Measurements from ENCODE around the gene C1orf21. TPM values are rescaled to one million over a fixed set of nuclear protein-coding genes. Genes with fewer than 3 reads are reported as not detected.

Gene C1orf21
- total and polyA plus RNA-seq, 5 donors, result 57.1 to 93.5 (median 73.4) TPM

DNA sequence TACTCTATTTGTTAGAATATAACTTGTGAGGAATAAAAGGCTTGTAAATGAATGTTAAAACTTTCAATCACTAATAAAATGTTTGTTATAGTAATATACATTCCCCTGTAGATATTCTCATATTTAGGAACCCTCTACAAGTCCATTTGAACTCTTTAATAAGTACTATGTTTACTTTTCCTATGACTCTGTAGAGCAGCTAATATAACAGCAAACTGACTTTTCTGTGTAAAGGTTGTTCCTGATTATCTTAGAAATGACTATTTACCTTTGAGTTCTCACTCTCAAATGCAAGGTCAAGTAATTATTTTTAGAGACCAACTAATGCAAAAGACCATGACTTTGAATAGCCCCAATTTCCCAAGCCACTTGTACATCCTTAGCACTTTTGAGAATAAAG, 130.3 kb downstream of the C1orf21 start:
- H3K4me3 ChIP-seq (ENCODE audit: low read length), result no peak overlapping the region
- DNase-seq (no peak), ATAC-seq (no peak)
- H3K27me3 ChIP-seq (ENCODE audit: control insufficient read depth, insufficient read depth), result no peaks in the 10 kb centered on the region
- H3K27ac ChIP-seq (ENCODE audit: low read length), result no peak overlapping the region
- intact Hi-C loops (cut with DNase I), result no loop called here
- no peaks in the 10 kb centered on the region for H3K9me3 ChIP-seq (ENCODE audit: control insufficient read depth, low read length)
- H3K4me1 ChIP-seq (ENCODE audit: control insufficient read depth, insufficient read depth, low read length), result peaks cover 6% of the 10 kb centered on the region

DNA sequence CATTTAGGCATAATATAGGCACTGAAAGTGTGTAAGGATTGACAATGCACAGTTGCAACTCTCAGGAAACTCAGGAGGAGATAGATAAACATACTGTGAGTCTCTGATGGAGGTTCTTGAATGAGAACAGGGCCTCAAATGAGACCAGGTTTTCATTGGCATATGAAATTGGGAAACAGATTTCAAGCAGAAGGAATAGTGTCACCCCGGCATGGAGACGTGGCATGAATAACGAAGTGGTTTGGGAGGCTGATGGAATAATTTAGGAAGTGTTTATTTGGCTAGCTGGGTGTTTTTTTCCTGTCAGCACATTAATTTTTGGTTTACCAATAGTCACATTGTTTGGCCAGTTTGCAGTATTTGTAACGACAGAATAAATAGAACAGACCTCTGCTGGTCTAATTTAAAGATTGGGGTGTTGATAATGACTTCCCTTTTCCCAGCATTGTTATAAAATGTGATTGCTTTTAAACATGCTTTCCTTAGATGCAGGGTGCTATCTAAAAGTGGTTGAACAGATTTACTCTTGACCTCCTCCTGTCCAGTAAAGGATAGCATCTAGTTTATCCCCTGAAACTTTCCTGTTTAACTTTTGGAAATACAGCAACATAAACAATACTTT, 132.0 kb downstream of the C1orf21 start:
- WGBS, result 51% methylated on average over 4 of the region's 4 CpGs
- DNase-seq (no peak), ATAC-seq (peak in 1 of 2 donors; percentile 25)
- no peaks in the 10 kb centered on the region for H3K9me3 ChIP-seq (ENCODE audit: control insufficient read depth, low read length)
- H3K27me3 ChIP-seq (ENCODE audit: control insufficient read depth, insufficient read depth), result no peaks in the 10 kb centered on the region
- peaks cover 6% of the 10 kb centered on the region for H3K4me1 ChIP-seq (ENCODE audit: control insufficient read depth, insufficient read depth, low read length)
- H3K27ac ChIP-seq (ENCODE audit: low read length), result no peak overlapping the region
- intact Hi-C loops (cut with DNase I), result no loop called here
- H3K4me3 ChIP-seq (ENCODE audit: low read length), result no peak overlapping the region

DNA sequence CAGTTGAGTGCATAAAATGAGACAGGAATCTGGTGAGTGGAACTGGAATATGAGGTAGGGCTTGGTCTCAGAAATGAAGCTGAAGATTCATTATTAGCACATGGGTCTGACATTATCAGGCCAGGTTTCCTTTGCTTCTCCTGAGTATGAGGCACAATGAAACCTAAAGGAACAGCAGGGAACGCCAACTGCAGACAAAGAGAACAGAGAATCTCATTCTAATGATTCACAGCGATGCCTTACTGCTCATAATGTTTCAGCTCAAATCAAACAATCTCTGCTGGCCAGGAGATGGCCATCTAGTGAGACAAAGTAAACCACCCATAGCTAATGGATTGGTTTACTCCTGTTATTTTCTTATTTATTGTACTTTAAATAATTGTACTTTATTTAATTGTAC, 133.5 kb downstream of the C1orf21 start:
- ATAC-seq, result no peak
- H3K27ac ChIP-seq (ENCODE audit: low read length), result no peak overlapping the region

DNA sequence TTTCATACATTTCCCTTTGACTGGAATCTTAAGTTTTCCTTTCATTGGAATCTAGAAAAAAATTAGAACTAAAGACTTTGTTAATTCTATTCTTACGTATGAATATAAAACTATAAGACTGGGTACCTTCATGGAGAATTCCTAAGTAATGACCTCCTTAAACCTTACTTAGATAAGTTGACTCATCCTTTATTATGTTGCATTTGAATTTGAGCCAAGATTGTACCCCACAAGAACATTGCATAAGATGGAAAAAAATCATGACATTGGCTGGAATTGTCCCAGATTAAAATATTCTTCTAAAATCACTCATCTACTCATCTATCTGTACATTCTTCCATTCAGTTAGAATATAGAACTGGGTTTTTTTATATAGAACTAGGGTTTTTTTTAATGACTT, 137.4 kb downstream of the C1orf21 start:
- H3K27me3 ChIP-seq (ENCODE audit: control insufficient read depth, insufficient read depth), result no peaks in the 10 kb centered on the region
- H3K4me1 ChIP-seq (ENCODE audit: control insufficient read depth, insufficient read depth, low read length), result no peaks in the 10 kb centered on the region
- DNase-seq, result no peak
- no peak overlapping the region for H3K27ac ChIP-seq (ENCODE audit: low read length)
- H3K4me3 ChIP-seq (ENCODE audit: low read length), result no peak overlapping the region
- H3K9me3 ChIP-seq (ENCODE audit: control insufficient read depth, low read length), result no peaks in the 10 kb centered on the region
- intact Hi-C loops (cut with DNase I), result no loop called here
- WGBS, result 98% methylated on average over 1 of the region's 1 CpG
- ATAC-seq, result no peak

More for the DNA sequence above, 133.5 kb downstream of the C1orf21 start:
- intact Hi-C loops (cut with DNase I), result no loop called here
- Histone ChIP-seq H3K4me3 (ENCODE audit: low read length) (no peak overlapping the region), H3K9me3 (ENCODE audit: control insufficient read depth, low read length) (no peaks in the 10 kb centered on the region), H3K4me1 (ENCODE audit: control insufficient read depth, insufficient read depth, low read length) (peaks cover 5% of the 10 kb centered on the region), H3K27me3 (ENCODE audit: control insufficient read depth, insufficient read depth) (no peaks in the 10 kb centered on the region)
- WGBS, result 83% methylated on average over 2 of the region's 2 CpGs
- no peak for DNase-seq

DNA sequence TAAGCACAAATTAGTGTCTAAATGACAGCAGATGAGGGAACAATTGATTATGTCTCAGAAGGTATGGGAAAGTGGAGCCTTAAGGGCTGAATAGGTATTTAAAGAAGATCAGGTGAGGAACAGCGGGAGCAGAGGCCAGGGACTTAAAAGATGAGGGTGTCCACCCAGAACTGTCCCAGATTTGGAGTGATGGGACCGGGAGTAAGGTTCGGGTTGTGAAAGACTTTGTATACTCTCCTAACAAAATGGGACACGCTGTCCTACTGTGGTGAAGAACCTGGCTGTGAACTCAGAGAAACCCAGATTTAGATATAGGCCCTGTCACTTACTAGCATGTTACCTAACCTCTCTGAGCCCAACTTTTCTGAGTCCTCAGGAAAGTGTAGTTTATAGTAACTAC, 140.6 kb downstream of the C1orf21 start:
- intact Hi-C loops (cut with DNase I), result no loop called here
- no peaks in the 10 kb centered on the region for H3K9me3 ChIP-seq (ENCODE audit: control insufficient read depth, low read length)
- peak in 1 of 2 donors; percentile 36 for ATAC-seq
- no peaks in the 10 kb centered on the region for H3K27me3 ChIP-seq (ENCODE audit: control insufficient read depth, insufficient read depth)
- H3K4me1 ChIP-seq (ENCODE audit: control insufficient read depth, insufficient read depth, low read length), result no peaks in the 10 kb centered on the region
- no peak overlapping the region for H3K4me3 ChIP-seq (ENCODE audit: low read length)
- DNase-seq, result no peak
- H3K27ac ChIP-seq (ENCODE audit: low read length), result no peak overlapping the region
- WGBS, result 96% methylated on average over 4 of the region's 4 CpGs

DNA sequence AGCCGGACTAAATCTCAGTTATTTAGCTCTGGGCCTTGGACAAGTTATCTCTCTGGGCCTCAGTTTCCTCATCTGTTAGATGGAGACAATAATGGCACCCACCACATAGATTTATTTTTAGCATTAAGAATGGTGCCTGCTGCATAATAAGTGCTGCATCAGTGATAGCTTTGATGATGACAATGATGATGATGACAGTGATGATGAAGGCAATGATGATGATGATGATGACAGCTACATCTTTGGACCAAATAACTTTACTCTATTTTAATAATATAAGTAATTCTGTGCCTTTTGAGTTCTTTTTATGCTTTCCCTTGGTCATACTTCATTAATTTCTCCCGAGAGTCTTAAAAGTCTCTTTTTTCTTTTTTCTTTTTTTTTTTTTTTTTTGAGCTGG, 143.4 kb downstream of the C1orf21 start:
- Histone ChIP-seq H3K4me3 (ENCODE audit: low read length) (no peak overlapping the region), H3K27ac (ENCODE audit: low read length) (no peak overlapping the region), H3K27me3 (ENCODE audit: control insufficient read depth, insufficient read depth) (no peaks in the 10 kb centered on the region), H3K9me3 (ENCODE audit: control insufficient read depth, low read length) (no peaks in the 10 kb centered on the region), H3K4me1 (ENCODE audit: control insufficient read depth, insufficient read depth, low read length) (peaks cover 13% of the 10 kb centered on the region)
- ATAC-seq, result no peak
- intact Hi-C loops (cut with DNase I), result no loop called here
- WGBS, result 98% methylated on average over 2 of the region's 2 CpGs
- DNase-seq, result no peak

DNA sequence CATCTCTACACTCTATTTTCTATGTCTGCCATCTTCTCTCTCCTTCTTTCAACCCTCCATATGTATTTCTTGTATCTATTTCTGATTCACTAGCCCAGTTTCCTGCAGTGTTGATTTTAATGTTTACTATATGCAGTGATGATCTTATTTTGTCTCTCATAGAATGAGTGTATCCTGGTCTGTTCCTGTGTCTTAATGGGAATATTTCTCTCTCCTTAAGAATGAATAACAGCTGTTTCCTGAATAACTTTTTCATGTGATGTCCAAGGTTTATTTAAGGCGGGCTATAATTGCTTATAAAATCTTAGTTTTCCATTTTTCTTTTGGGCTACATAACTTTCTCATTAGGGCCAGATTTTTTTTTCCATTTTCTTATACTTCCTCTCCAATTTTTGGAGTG, 144.5 kb downstream of the C1orf21 start:
- 73% methylated on average over 1 of the region's 1 CpG for whole genome bisulfite sequencing
- Histone ChIP-seq H3K27me3 (ENCODE audit: control insufficient read depth, insufficient read depth) (no peaks in the 10 kb centered on the region), H3K9me3 (ENCODE audit: control insufficient read depth, low read length) (no peaks in the 10 kb centered on the region), H3K27ac (ENCODE audit: low read length) (no peak overlapping the region), H3K4me1 (ENCODE audit: control insufficient read depth, insufficient read depth, low read length) (peaks cover 13% of the 10 kb centered on the region), H3K4me3 (ENCODE audit: low read length) (no peak overlapping the region)
- ATAC-seq (no peak), DNase-seq (no peak)
- intact Hi-C loops (cut with DNase I), result no loop called here

DNA sequence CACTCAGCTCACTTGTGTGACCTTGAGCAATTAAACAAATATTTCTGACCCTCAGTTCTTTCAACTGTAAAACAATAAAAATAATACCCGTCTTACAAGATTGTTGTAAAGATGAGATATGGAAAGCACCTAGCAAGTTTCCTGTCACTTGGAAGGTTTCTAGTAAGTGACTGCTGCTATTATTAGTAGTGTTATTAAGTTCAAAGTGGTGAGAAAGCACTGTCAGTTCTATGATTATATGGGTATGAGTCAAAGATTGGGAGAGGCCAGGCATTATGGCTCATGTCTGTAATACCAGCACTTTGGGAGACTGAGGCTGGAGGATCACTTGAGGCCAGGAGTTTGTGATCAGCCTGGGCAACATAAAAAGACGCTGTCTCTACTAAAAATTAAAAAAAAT, 145.4 kb downstream of the C1orf21 start:
- Histone ChIP-seq H3K9me3 (ENCODE audit: control insufficient read depth, low read length) (no peaks in the 10 kb centered on the region), H3K27me3 (ENCODE audit: control insufficient read depth, insufficient read depth) (no peaks in the 10 kb centered on the region), H3K4me3 (ENCODE audit: low read length) (no peak overlapping the region), H3K27ac (ENCODE audit: low read length) (no peak overlapping the region), H3K4me1 (ENCODE audit: control insufficient read depth, insufficient read depth, low read length) (peaks cover 13% of the 10 kb centered on the region)
- WGBS, result 71% methylated on average over 2 of the region's 2 CpGs
- ATAC-seq (no peak), DNase-seq (no peak)
- intact Hi-C loops (cut with DNase I), result no loop called here

DNA sequence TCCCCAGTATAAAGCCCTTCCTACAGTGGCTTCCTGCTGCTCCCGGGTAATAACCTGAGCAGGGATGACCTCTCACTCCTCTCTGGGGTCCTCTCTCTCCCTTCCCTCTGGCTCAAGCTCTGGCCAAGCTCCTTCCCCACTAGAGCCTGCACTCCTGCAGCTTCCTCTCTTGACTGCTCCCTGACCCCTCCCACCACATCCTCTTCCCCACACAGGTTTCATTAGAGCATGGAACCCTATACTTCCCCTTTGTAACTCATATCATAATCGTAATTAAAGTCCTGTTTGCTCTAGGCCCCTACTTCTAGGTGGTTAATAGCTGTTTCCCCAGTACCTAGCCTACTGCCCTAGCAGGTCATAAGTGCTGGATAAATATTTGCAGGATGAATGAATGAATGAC, 146.2 kb downstream of the C1orf21 start:
- Histone ChIP-seq H3K27me3 (ENCODE audit: control insufficient read depth, insufficient read depth) (no peaks in the 10 kb centered on the region), H3K4me1 (ENCODE audit: control insufficient read depth, insufficient read depth, low read length) (peaks cover 13% of the 10 kb centered on the region), H3K4me3 (ENCODE audit: low read length) (no peak overlapping the region), H3K27ac (ENCODE audit: low read length) (no peak overlapping the region), H3K9me3 (ENCODE audit: control insufficient read depth, low read length) (no peaks in the 10 kb centered on the region)
- ATAC-seq (no peak), DNase-seq (no peak)
- WGBS, result 59% methylated on average over 2 of the region's 2 CpGs
- intact Hi-C loops (cut with DNase I), result no loop called here

DNA sequence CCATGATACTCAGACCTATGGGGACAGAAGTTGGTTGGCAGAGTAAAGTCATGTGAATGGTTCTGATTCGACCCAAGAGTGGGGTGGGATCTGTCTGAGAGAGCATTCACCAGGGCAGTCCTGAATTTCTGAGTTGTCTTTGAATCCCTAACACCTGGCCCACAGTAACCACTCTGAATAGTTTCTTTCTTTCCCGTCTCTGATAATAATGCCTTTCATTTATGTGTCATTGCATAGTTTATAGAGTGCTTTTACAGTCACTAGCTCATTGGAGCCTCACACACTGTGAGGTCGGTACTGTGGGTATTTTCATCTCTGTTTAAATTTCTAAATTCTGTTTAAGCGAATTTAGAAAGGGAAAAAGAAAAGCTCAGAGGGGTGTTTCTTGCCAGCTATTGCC, 147.1 kb downstream of the C1orf21 start:
- 87% methylated on average over 4 of the region's 4 CpGs for WGBS
- Histone ChIP-seq H3K4me1 (ENCODE audit: control insufficient read depth, insufficient read depth, low read length) (peaks cover 13% of the 10 kb centered on the region), H3K9me3 (ENCODE audit: control insufficient read depth, low read length) (no peaks in the 10 kb centered on the region), H3K4me3 (ENCODE audit: low read length) (no peak overlapping the region), H3K27ac (ENCODE audit: low read length) (no peak overlapping the region), H3K27me3 (ENCODE audit: control insufficient read depth, insufficient read depth) (no peaks in the 10 kb centered on the region)
- DNase-seq (no peak), ATAC-seq (no peak)
- intact Hi-C loops (cut with DNase I), result no loop called here

DNA sequence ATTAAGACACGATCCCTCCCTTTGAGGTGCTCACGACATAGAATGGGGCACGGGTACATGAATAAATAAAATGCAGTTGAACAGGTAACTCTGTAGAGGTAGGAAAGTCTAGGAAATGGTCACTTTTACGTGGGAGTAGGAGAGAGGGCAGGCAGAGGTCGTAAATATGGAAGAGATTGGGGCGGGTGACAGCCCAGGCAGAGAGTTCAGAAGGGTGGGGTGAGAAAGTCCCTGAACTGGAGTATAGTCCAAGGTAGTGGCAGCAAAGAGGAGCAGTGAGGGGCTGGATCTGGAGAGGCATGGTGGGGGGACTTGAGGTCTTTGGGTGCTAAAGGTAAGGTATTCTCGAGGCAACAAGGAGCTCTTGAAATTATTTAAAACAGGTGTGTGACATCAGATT, 147.9 kb downstream of the C1orf21 start:
- Histone ChIP-seq H3K27ac (ENCODE audit: low read length) (peak overlapping the region; percentile 86), H3K4me1 (ENCODE audit: control insufficient read depth, insufficient read depth, low read length) (peaks cover 13% of the 10 kb centered on the region), H3K4me3 (ENCODE audit: low read length) (no peak overlapping the region), H3K27me3 (ENCODE audit: control insufficient read depth, insufficient read depth) (no peaks in the 10 kb centered on the region), H3K9me3 (ENCODE audit: control insufficient read depth, low read length) (no peaks in the 10 kb centered on the region)
- ATAC-seq (peak; percentile 11 to 30), DNase-seq (no peak)
- intact Hi-C loops (cut with DNase I), result no loop called here
- 87% methylated on average over 7 of the region's 7 CpGs for WGBS

Data from right cardiac atrium (tissue), 5 donors.